GM18517 (cell line): ENCODE measurements around the gene ERN2.
A peak's percentile ranks its signal among the peaks of the same experiment; 100 is the strongest.

Experiments
- ATAC-seq: cut with Tn5 transposase; IDR thresholded peaks from one replicate; pipeline ENCODE4 v1.9.1; 2021; ENCODE audit warnings: mild to moderate bottlenecking, moderate library complexity; ENCODE audit not compliant: unreplicated experiment

Gene ERN2

GRCh38 chr16:23689442-23690187 is 23.4 kb downstream of the ERN2 start:
- ATAC-seq, result no peak

- ATAC-seq, result no peak
Measured at GRCh38 chr16:23687034-23687808, 25.8 kb downstream of the ERN2 start.

GRCh38 chr16:23683487-23683886 is 29.5 kb downstream of the ERN2 start:
- no peak for ATAC-seq

- ATAC-seq, result no peak
Measured at GRCh38 chr16:23682181-23682580, 30.8 kb downstream of the ERN2 start.

GRCh38 chr16:23679986-23680336 is 33.1 kb downstream of the ERN2 start:
- no peak for ATAC-seq

- no peak for ATAC-seq
Measured at GRCh38 chr16:23679274-23679985, 33.6 kb downstream of the ERN2 start.

- peak; percentile 68 for ATAC-seq
Measured at GRCh38 chr16:23678430-23679273, 34.4 kb downstream of the ERN2 start, which contains the start of gene PLK1. Gene PLK1, plus strand, starts transcription at chr16:23678889. Its CDS starts 44 bp downstream, at chr16:23678933.

- no peak for ATAC-seq
Measured at GRCh38 chr16:23676924-23677480, 36.0 kb downstream of the ERN2 start.

GRCh38 chr16:23673971-23674614 is 38.9 kb downstream of the ERN2 start:
- no peak for ATAC-seq

GRCh38 chr16:23670137-23670776 is 42.8 kb downstream of the ERN2 start:
- peak; percentile 87 for ATAC-seq

GRCh38 chr16:23668873-23669272 is 44.1 kb downstream of the ERN2 start:
- ATAC-seq, result no peak

GRCh38 chr16:23668225-23668624 is 44.8 kb downstream of the ERN2 start:
- no peak for ATAC-seq

- ATAC-seq, result no peak
Measured at GRCh38 chr16:23667355-23667659, 45.7 kb downstream of the ERN2 start.

- ATAC-seq, result no peak
Measured at GRCh38 chr16:23666571-23667354, 46.3 kb downstream of the ERN2 start.

GRCh38 chr16:23663918-23664317 is 49.1 kb downstream of the ERN2 start:
- ATAC-seq, result no peak

- ATAC-seq, result no peak
Measured at GRCh38 chr16:23651943-23652468, 61.0 kb downstream of the ERN2 start.

- ATAC-seq, result no peak
Measured at GRCh38 chr16:23650674-23651416, 62.2 kb downstream of the ERN2 start.

- ATAC-seq, result no peak
Measured at GRCh38 chr16:23642246-23642774, 70.7 kb downstream of the ERN2 start.
